GM23338 (cell line): ENCODE measurements around the gene KCNC4. TPM values are rescaled to one million over a fixed set of nuclear protein-coding genes. Genes with fewer than 3 reads are reported as not detected.

Experiments
- ATAC-seq: fragments of 200-7000 bp; cut with Tn5 transposase; 3 replicates; pipeline ENCODE4 v1.9.1; 2020
- DNase-seq: peaks from one replicate; pipeline ENCODE4 v3.0.0-alpha.2; 2015; ENCODE audit warnings: low spot score
- H2AFZ ChIP-seq: fragments of 200-600 bp; sonication (generic); 2 replicates; pipeline ENCODE4 v1.8.0; 2016; ENCODE audit warnings: antibody characterized with exemption, mild to moderate bottlenecking, moderate library complexity
- H3F3A ChIP-seq: fragments of 200-600 bp; sonication (generic); replicated peaks from 2 replicates; pipeline ENCODE4 v1.8.0; 2017; ENCODE audit warnings: antibody characterized with exemption, mixed run types, low read depth
- H3K27ac ChIP-seq: fragments of 200-600 bp; sonication (generic); 2 replicates; pipeline ENCODE4 v1.6.1; 2016; ENCODE audit warnings: low read depth
- H3K27me3 ChIP-seq: fragments of 200-600 bp; sonication (generic); 2 replicates; pipeline ENCODE4 v1.8.0; 2016; ENCODE audit warnings: mild to moderate bottlenecking, mixed run types, moderate library complexity; ENCODE audit not compliant: insufficient read depth
- H3K36me3 ChIP-seq: fragments of 200-600 bp; sonication (generic); 2 replicates; pipeline ENCODE4 v1.8.0; 2016; ENCODE audit warnings: mild to moderate bottlenecking; ENCODE audit not compliant: insufficient read depth
- H3K4me1 ChIP-seq: fragments of 200-600 bp; sonication (generic); 2 replicates; pipeline ENCODE4 v1.8.0; 2016; ENCODE audit warnings: mild to moderate bottlenecking, moderate library complexity; ENCODE audit not compliant: insufficient read depth
- H3K4me2 ChIP-seq: fragments of 200-600 bp; sonication (generic); 2 replicates; pipeline ENCODE4 v1.7.1; 2017; ENCODE audit warnings: mixed run types
- H3K4me3 ChIP-seq: fragments of 200-600 bp; sonication (generic); 2 replicates; pipeline ENCODE4 v1.6.1; 2016; ENCODE audit warnings: mixed run types
- H3K79me2 ChIP-seq: fragments of 200-600 bp; sonication (generic); replicated peaks from 2 replicates; pipeline ENCODE4 v1.8.0; 2017; ENCODE audit warnings: mild to moderate bottlenecking; ENCODE audit not compliant: insufficient read depth
- H3K9me2 ChIP-seq: fragments of 200-600 bp; sonication (generic); 2 replicates; pipeline ENCODE4 v1.8.0; 2017; ENCODE audit not compliant: insufficient read depth
- H4K20me1 ChIP-seq: fragments of 200-600 bp; sonication (generic); replicated peaks from 2 replicates; pipeline ENCODE4 v1.8.0; 2017; ENCODE audit warnings: mild to moderate bottlenecking; ENCODE audit not compliant: insufficient read depth
- H3K27ac Mint-ChIP-seq: 2 replicates; pipeline ENCODE4 v1.8.0; 2020; ENCODE audit warnings: inconsistent platforms, mild to moderate bottlenecking, moderate library complexity, mixed read lengths
- H3K27me3 Mint-ChIP-seq: 3 replicates; pipeline ENCODE4 v1.8.0; 2022; ENCODE audit warnings: low read depth, mild to moderate bottlenecking, moderate library complexity, mixed read lengths, inconsistent platforms; ENCODE audit not compliant: insufficient read depth, poor library complexity
- H3K36me3 Mint-ChIP-seq: 3 replicates; pipeline ENCODE4 v1.8.0; 2021; ENCODE audit warnings: low read depth, mild to moderate bottlenecking, inconsistent platforms, moderate library complexity, mixed read lengths
- H3K4me1 Mint-ChIP-seq: 3 replicates; pipeline ENCODE4 v1.8.0; 2020; ENCODE audit warnings: mild to moderate bottlenecking, inconsistent platforms, mixed read lengths
- H3K4me3 Mint-ChIP-seq: 3 replicates; pipeline ENCODE4 v1.8.0; 2021; ENCODE audit warnings: moderate library complexity, mild to moderate bottlenecking, inconsistent platforms, mixed read lengths
- H3K9me3 Mint-ChIP-seq: 3 replicates; pipeline ENCODE4 v1.8.0; 2020; ENCODE audit warnings: moderate library complexity, mild to moderate bottlenecking, inconsistent platforms, mixed read lengths
- CTCF ChIP-seq, 2 experiments: fragments of 200-600 bp in 1 of 2; sonication (generic) in 1 of 2; conservative IDR thresholded peaks; 2 replicates each; pipeline versions ENCODE4 v1.5.1 to v1.6.1; 2016 to 2017; ENCODE audit warnings: antibody characterized with exemption in 2 of 2, low read depth in 2 of 2, mild to moderate bottlenecking in 2 of 2, moderate library complexity in 1 of 2
- ETS1 ChIP-seq: IDR thresholded peaks from 2 replicates; pipeline ENCODE4 v1.6.1; 2016; ENCODE audit warnings: antibody characterized with exemption
- NANOG ChIP-seq: IDR thresholded peaks from 2 replicates; pipeline ENCODE4 v1.6.1; 2016; ENCODE audit warnings: antibody characterized with exemption, borderline replicate concordance
- ZNF331 ChIP-seq: fragments of 250-450 bp; sonication (Bioruptor Pico); IDR thresholded peaks from 2 replicates; pipeline ENCODE4 v1.5.0; 2020; ENCODE audit warnings: low read depth, mild to moderate bottlenecking, moderate library complexity
- ZNF462 ChIP-seq: fragments of 250-450 bp; sonication (Bioruptor Pico); IDR thresholded peaks from 2 replicates; pipeline ENCODE4 v1.5.0; 2020; ENCODE audit warnings: mild to moderate bottlenecking, moderate library complexity
- polyA plus RNA-seq: library from polyadenylated mRNA; unstranded; fragments of >200 nt; fragmentation: Nextera tagmentation; extraction: Ambion mirVana; gene quantifications from 2 replicates; pipeline ENCODE4 v1.2.1, GENCODE V29; 2016
- total RNA-seq: library from RNA; depleted of rRNA; stranded (reverse); fragments of >200 nt; shearing (Covaris generic); gene quantifications from 2 replicates; pipeline ENCODE4 v1.2.3, GENCODE V29; 2014

KCNC4 gene
- total and polyA plus RNA-seq, 2 experiments from 2014 or later: 3.5 to 10.7 TPM

GRCh38 chr1:110214454-110215404 is 4.6 kb downstream of the KCNC4 start:
- Histone ChIP-seq H3K27me3 (peaks cover 25% of the 10 kb centered on the region), H3K27ac (no peak overlapping the region), H3K9me2 (no peaks in the 10 kb centered on the region), H2AFZ (no peak overlapping the region), H3F3A (peaks cover 5% of the 10 kb centered on the region; the same call in 1 of the 2 replicates), H3K36me3 (no peaks in the 10 kb centered on the region), H3K4me1 (peaks cover 18% of the 10 kb centered on the region), H4K20me1 (peaks cover 7% of the 10 kb centered on the region), H3K4me3 (no peak overlapping the region), H3K4me2 (no peak overlapping the region), H3K79me2 (no peaks in the 10 kb centered on the region)
- Mint-ChIP-seq H3K27ac (no peak overlapping the region), H3K4me3 (no peak overlapping the region), H3K9me3 (no peaks in the 10 kb centered on the region), H3K4me1 (peaks cover 30% of the 10 kb centered on the region), H3K36me3 (no peaks in the 10 kb centered on the region; the same call in 2 of the 3 replicates), H3K27me3 (peaks cover 17% of the 10 kb centered on the region)
- ATAC-seq: no peak
- no peak for DNase-seq
- TF ChIP-seq ZNF331 (CRISPR knock-in tag): no peak

GRCh38 chr1:110215621-110216515 is 5.8 kb downstream of the KCNC4 start:
- 0 out of 2 replicates have a peak, but pooled peaks cover 3% of the 10 kb centered on the region for H3F3A ChIP-seq
- H3K36me3 ChIP-seq: no peaks in the 10 kb centered on the region
- peaks cover 22% of the 10 kb centered on the region for H3K27me3 ChIP-seq
- H3K4me1 ChIP-seq: peaks cover 18% of the 10 kb centered on the region
- no peak overlapping the region for H2AFZ ChIP-seq
- no peaks in the 10 kb centered on the region for H3K9me2 ChIP-seq
- no peak overlapping the region for H3K4me3 ChIP-seq
- Mint-ChIP-seq H3K9me3 (no peaks in the 10 kb centered on the region), H3K36me3 (no peaks in the 10 kb centered on the region; the same call in 2 of the 3 replicates), H3K4me1 (peaks cover 30% of the 10 kb centered on the region), H3K27me3 (peaks cover 16% of the 10 kb centered on the region), H3K27ac (no peak overlapping the region), H3K4me3 (no peak overlapping the region)
- ATAC-seq: no peak
- no peak overlapping the region for H3K27ac ChIP-seq
- no peaks in the 10 kb centered on the region for H3K79me2 ChIP-seq
- H3K4me2 ChIP-seq: no peak overlapping the region
- no peak for DNase-seq
- H4K20me1 ChIP-seq: peaks cover 7% of the 10 kb centered on the region
- TF ChIP-seq CTCF (conservative IDR thresholded peaks at IDR 0.05; ENCODE audit: low read depth in 2 of 2) (no peak), ZNF462 (CRISPR knock-in tag) (no peak), ETS1 (no peak), NANOG (no peak)
